SK-N-SH (cell line): ENCODE measurements around the gene WNT8B. TPM values are rescaled to one million over a fixed set of nuclear protein-coding genes. Genes with fewer than 3 reads are reported as not detected.

Experiments
- CHD2 ChIP-seq: fragments of 150-350 bp; IDR thresholded peaks from 2 replicates; pipeline ENCODE4 v1.6.1; 2018; ENCODE audit warnings: low read length; ENCODE audit not compliant: partially characterized antibody
- CTCF ChIP-seq: fragments of 200-600 bp; sonication (generic); IDR thresholded peaks from 2 replicates; pipeline ENCODE4 v1.6.1; 2017; ENCODE audit warnings: antibody characterized with exemption, mild to moderate bottlenecking, moderate library complexity
- ELF1 ChIP-seq: IDR thresholded peaks from 2 replicates; pipeline ENCODE4 v1.4.0; 2012
- EP300 ChIP-seq, 2 experiments: IDR thresholded peaks; 2 replicates each; pipeline versions ENCODE4 v1.4.0 to v1.6.1; 2012; ENCODE audit warnings: borderline replicate concordance in 1 of 2, low read depth in 1 of 2, low read length in 1 of 2
- EZH2phosphoT487 ChIP-seq: fragments of 200-600 bp; sonication (generic); IDR thresholded peaks from 2 replicates; pipeline ENCODE4 v1.6.1; 2017; ENCODE audit warnings: low read depth, mixed run types, mild to moderate bottlenecking, antibody characterized with exemption, moderate library complexity, borderline replicate concordance
- FOSL2 ChIP-seq: IDR thresholded peaks from 2 replicates; pipeline ENCODE4 v1.4.0; 2012; ENCODE audit warnings: low read depth, mild to moderate bottlenecking, moderate library complexity, borderline replicate concordance
- FOXJ3 ChIP-seq: sonication (generic); formaldehyde crosslinking; IDR thresholded peaks from 2 replicates; pipeline ENCODE4 v1.5.1; 2020; ENCODE audit warnings: mild to moderate bottlenecking, missing genetic modification reagents
- GATA2 ChIP-seq: sonication (generic); formaldehyde crosslinking; IDR thresholded peaks from 2 replicates; pipeline ENCODE4 v1.5.0; 2020; ENCODE audit warnings: mild to moderate bottlenecking, missing genetic modification reagents
- IRF3 ChIP-seq: fragments of 150-350 bp; IDR thresholded peaks from 2 replicates; pipeline ENCODE4 v1.6.1; 2016; ENCODE audit warnings: mild to moderate bottlenecking, low read depth, low read length
- JUND ChIP-seq: IDR thresholded peaks from 2 replicates; pipeline ENCODE4 v1.4.0; 2012
- MAX ChIP-seq: IDR thresholded peaks from 2 replicates; pipeline ENCODE4 v1.4.0; 2012; ENCODE audit warnings: low read depth
- MXI1 ChIP-seq: IDR thresholded peaks from 2 replicates; pipeline ENCODE4 v1.6.1; 2012; ENCODE audit warnings: mild to moderate bottlenecking, low read depth, low read length, improper control_type of control experiment
- NFIC ChIP-seq: IDR thresholded peaks from 2 replicates; pipeline ENCODE4 v1.4.0; 2012; ENCODE audit warnings: borderline replicate concordance
- NRF1 ChIP-seq: IDR thresholded peaks from 2 replicates; pipeline ENCODE4 v1.6.1; 2012; ENCODE audit warnings: low read depth, mild to moderate bottlenecking, low read length
- PBX3 ChIP-seq: IDR thresholded peaks from 2 replicates; pipeline ENCODE4; 2012
- POLR2AphosphoS5 ChIP-seq: IDR thresholded peaks from 2 replicates; pipeline ENCODE4 v1.6.1; 2012; ENCODE audit warnings: low read depth, low read length
- REST ChIP-seq: IDR thresholded peaks from 2 replicates; pipeline ENCODE4 v1.6.1; 2012; ENCODE audit warnings: mild to moderate bottlenecking, low read depth, low read length, moderate library complexity
- RFX5 ChIP-seq: IDR thresholded peaks from 2 replicates; pipeline ENCODE4 v1.6.1; 2012; ENCODE audit warnings: mild to moderate bottlenecking, improper control_type of control experiment, low read length
- RXRA ChIP-seq: IDR thresholded peaks from 2 replicates; pipeline ENCODE4 v1.4.0; 2012; ENCODE audit warnings: low read depth, mild to moderate bottlenecking, borderline replicate concordance
- SIN3A ChIP-seq: IDR thresholded peaks from 2 replicates; pipeline ENCODE4 v1.6.1; 2012; ENCODE audit warnings: low read depth, mild to moderate bottlenecking, low read length, moderate library complexity, borderline replicate concordance
- TCF12 ChIP-seq: IDR thresholded peaks from 2 replicates; pipeline ENCODE4 v1.4.0; 2012
- TEAD4 ChIP-seq: IDR thresholded peaks from 2 replicates; pipeline ENCODE4 v1.4.0; 2012; ENCODE audit warnings: mild to moderate bottlenecking, borderline replicate concordance; ENCODE audit not compliant: insufficient read depth
- USF2 ChIP-seq: fragments of 150-350 bp; IDR thresholded peaks from 2 replicates; pipeline ENCODE4 v1.6.1; 2017; ENCODE audit warnings: antibody characterized with exemption, low read length, low read depth, borderline replicate concordance
- YY1 ChIP-seq: IDR thresholded peaks from 2 replicates; pipeline ENCODE4 v1.4.0; 2012; ENCODE audit warnings: low read depth, mild to moderate bottlenecking
- polyA plus RNA-seq, 3 experiments: library from polyadenylated mRNA; depleted of rRNA; stranded (reverse); fragments of >200 nt; gene quantifications; 2 replicates each; pipeline ENCODE4 v1.2.3, GENCODE V29; 2012

WNT8B gene
- polyA plus RNA-seq, 1 of the 3 experiments (the other 2 are of a cell fraction) = 0.18 TPM

- TF ChIP-seq IRF3 (no peak), FOXJ3 (no peak), CTCF (no peak), MXI1 (peak; percentile 79), YY1 (peak; percentile 93), RXRA (no peak), ELF1 (no peak), RFX5 (no peak; the same call in 1 of the 2 replicates), PBX3 (no peak), EP300 (IDR thresholded peaks at IDR 0.05; ENCODE audit: borderline replicate concordance in 1 of 2, low read depth in 1 of 2, low read length in 1 of 2) (no peak), POLR2AphosphoS5 (peak; percentile 92), CHD2 (peak; percentile 31), EZH2phosphoT487 (no peak), TEAD4 (no peak), REST (no peak), GATA2 (CRISPR knock-in tag) (no peak), JUND (no peak), SIN3A (no peak), USF2 (no peak), NRF1 (peak; percentile 75), TCF12 (no peak), MAX (peak; percentile 83), NFIC (no peak), FOSL2 (no peak)
Observed at GRCh38 chr10:100529475-100530298, 66.9 kb downstream of the WNT8B start, which contains the start of gene NDUFB8 (continued).
